ENCODE results near the gene UBE2L3. TPM values are rescaled to one million over a fixed set of nuclear protein-coding genes. Genes with fewer than 3 reads are reported as not detected.
"Not testable (repeated sequence)": the region's sequence is repeated elsewhere in the genome, so short reads cannot be mapped to it uniquely, and the experiment has no call there.

UBE2L3 gene
- total RNA-seq, 2 experiments from 2014 or later: 65.3 to 69.6 TPM

DNA sequence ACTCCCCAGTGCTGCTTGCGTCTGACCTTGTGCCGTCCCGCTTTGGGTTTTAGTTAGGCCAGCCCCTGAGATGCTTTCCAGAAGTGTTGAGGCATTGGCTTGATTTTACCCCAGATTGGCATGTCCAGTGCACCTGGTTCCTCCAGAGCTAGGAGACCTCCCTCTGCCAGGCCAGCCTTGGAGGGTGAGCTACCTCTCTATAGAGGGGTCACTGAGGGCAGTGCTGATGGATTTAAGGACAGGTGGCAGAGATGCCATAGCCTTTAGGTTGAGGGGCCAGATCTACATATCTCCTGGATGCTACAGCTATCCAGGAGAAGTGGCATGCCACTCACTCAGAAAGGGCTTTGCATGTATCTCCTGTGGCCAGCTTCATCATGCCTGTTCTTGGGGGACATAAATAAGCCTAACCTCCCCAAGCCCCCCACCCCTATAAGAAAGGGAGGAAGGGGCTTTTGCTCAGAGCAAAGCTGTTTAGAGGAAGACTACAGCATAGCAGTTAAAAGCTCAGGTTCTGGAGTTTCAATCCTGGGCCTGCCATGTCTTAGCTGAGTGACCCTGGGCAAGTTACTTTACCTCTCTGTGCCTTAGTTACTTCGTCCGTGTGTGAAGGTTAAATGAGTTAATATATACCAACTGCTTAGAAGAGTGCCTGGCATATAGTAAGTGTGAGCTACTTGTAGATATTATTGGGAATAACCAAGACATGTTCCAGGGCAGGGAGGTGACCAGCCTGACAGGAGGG lies 6.4 kb downstream of the UBE2L3 start:
- POLR2A ChIA-PET: interaction anchor here (1.4 kb wide), 2 partner anchors 14 to 72 kb away, joined by 3 read pairs; no protein-coding TSS in a partner anchor
- H3K4me3 Mint-ChIP-seq: no peak overlapping the region

GRCh38 chr22:21579474-21579851 lies 11.9 kb downstream of the UBE2L3 start:
- Mint-ChIP-seq H3K27me3 (ENCODE audit: low read depth) (no peaks in the 10 kb centered on the region), H3K36me3 (ENCODE audit: low read depth) (peaks cover 11% of the 10 kb centered on the region), H3K4me1 (ENCODE audit: low read depth) (peaks cover 19% of the 10 kb centered on the region), H3K4me3 (no peak overlapping the region), H3K9me3 (ENCODE audit: insufficient read depth) (no peaks in the 10 kb centered on the region), H3K27ac (no peak overlapping the region)
- DNase-seq: no peak
- CTCF ChIA-PET: interaction anchor here (0.9 to 1.6 kb wide), 4 partner anchors 17 to 147 kb away, joined by 3 to 4 read pairs (median 3); partner anchors contain the start of gene SDF2L1
- POLR2A ChIA-PET: no interaction called here
- ATAC-seq: no peak

More for the DNA sequence above, 6.4 kb downstream of the UBE2L3 start:
- no peak overlapping the region for H3K27ac Mint-ChIP-seq
- H3K9me3 Mint-ChIP-seq (ENCODE audit: insufficient read depth): no peaks in the 10 kb centered on the region
- no peak for DNase-seq
- CTCF ChIA-PET: interaction anchor here (1.8 to 1.9 kb wide), 2 partner anchors 55 to 73 kb away, joined by 6 to 9 read pairs; no protein-coding TSS in a partner anchor
- peaks cover 39% of the 10 kb centered on the region for H3K36me3 Mint-ChIP-seq (ENCODE audit: low read depth)
- no peaks in the 10 kb centered on the region for H3K27me3 Mint-ChIP-seq (ENCODE audit: low read depth)
- H3K4me1 Mint-ChIP-seq (ENCODE audit: low read depth): peaks cover 58% of the 10 kb centered on the region
- ATAC-seq: no peak

DNA sequence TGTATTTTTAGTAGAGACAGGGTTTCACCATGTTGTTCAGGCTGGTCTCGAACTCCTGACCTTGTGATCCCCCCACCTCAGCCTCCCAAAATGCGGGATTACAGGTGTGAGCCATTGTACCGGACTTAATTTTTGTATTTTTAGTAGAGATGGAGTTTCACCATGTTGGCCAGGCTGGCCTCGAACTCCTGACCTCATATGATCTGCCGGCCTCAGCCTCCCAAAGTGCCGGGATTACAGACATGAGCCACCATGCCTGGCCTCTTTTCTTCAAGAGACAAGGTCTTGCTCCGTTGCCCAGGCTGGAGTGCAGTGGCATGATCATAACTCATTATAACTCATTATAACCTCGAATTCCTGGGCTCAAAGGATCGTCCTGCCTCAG lies 13.1 kb downstream of the UBE2L3 start:
- peaks cover 23% of the 10 kb centered on the region for H3K4me1 Mint-ChIP-seq (ENCODE audit: low read depth)
- H3K27me3 Mint-ChIP-seq (ENCODE audit: low read depth); ATAC-seq; H3K9me3 Mint-ChIP-seq (ENCODE audit: insufficient read depth); CTCF ChIA-PET; POLR2A ChIA-PET; H3K27ac Mint-ChIP-seq; DNase-seq; H3K4me3 Mint-ChIP-seq: not testable (repeated sequence)
- peaks cover 16% of the 10 kb centered on the region for H3K36me3 Mint-ChIP-seq (ENCODE audit: low read depth)

DNA sequence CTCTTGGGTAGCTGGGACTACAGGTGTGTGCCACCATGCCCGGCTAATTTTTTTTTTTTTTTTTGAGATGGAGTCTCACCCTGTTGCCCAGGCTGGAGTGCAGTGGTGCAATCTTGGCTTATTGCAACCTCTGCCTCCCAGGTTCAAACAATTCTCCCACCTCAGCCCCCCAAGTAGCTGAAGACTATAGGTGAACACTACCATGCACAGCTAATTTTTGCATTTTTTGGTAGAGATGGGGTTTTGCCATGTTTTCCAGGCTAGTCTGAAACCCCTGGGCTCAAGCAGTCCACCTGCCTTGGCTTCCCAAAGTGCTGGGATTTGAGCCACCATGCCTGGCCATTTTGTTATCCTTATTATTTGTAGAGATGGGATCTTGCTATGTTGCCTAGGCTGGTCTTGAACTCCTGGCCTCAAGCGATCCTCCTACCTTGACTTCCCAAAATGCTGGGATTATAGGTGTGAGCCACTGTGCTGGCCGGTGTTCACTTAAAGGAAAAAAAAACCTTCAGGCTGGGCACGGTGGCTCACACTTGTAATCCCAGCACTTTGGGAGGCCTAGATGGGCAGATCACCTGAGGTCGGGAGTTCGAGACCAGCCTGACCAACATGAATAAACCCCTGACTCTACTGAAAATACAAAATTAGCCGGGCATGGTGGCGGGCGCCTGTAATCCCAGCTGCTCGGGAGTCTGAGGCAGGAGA lies 13.6 kb downstream of the UBE2L3 start:
- DNase-seq; H3K27ac Mint-ChIP-seq; H3K9me3 Mint-ChIP-seq (ENCODE audit: insufficient read depth); H3K27me3 Mint-ChIP-seq (ENCODE audit: low read depth); H3K4me3 Mint-ChIP-seq; POLR2A ChIA-PET; ATAC-seq: not testable (repeated sequence)
- CTCF ChIA-PET: interaction anchor here (0.6 kb wide), 1 partner anchor 43 kb away, joined by 3 read pairs; no protein-coding TSS in a partner anchor
- peaks cover 15% of the 10 kb centered on the region for H3K36me3 Mint-ChIP-seq (ENCODE audit: low read depth)
- peaks cover 22% of the 10 kb centered on the region for H3K4me1 Mint-ChIP-seq (ENCODE audit: low read depth)

DNA sequence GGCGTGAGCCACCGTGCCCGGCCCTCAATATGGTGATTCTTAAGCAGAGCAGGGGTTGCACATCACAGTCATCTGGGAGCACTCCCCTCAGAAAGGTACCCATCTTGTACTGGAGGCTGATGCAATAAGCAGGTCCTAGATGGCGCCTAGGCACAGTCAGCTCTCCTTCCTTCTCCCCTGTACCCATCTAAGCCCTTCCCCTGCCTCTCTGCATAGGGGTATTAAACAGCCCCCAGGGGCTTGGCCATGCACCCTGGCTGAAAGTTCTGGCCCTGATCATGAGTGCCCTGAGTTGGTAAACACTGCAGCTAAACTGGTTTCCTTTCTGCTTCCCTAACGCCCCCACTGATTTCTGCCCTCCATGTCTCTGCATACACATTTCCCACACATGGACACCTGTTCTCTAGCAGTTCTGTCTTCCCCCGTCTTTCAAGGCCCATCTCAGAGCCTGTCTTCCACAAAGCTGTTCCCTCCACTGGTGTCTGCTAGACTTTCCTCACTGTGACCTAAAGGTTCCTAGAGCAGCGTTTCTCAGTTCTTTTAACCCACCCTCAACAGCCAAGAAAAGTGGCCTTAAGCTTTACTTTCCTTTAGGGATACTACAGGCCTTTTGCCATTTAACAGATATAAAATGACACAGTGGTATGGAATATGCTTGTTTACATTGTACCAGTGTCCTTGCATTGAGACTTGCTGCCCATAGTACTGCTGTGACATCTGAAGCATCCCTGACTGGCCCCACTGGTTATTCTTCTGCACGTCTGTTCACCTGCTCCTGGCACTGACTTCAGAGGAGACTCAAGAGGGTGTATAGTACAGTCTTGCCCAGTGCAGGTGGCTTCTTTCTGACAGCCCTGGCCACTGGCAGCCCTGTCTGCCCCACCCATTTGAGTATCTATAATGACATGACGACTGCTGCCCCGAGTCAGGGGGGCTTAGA lies 15.6 kb downstream of the UBE2L3 start:
- Mint-ChIP-seq H3K9me3 (ENCODE audit: insufficient read depth) (no peaks in the 10 kb centered on the region), H3K27ac (peak overlapping the region; percentile 31), H3K4me3 (no peak overlapping the region), H3K27me3 (ENCODE audit: low read depth) (no peaks in the 10 kb centered on the region), H3K36me3 (ENCODE audit: low read depth) (peaks cover 11% of the 10 kb centered on the region), H3K4me1 (ENCODE audit: low read depth) (peaks cover 23% of the 10 kb centered on the region)
- CTCF ChIA-PET: no interaction called here
- no peak for ATAC-seq
- POLR2A ChIA-PET: interaction anchor here (1.1 kb wide), 1 partner anchor 9 kb away, joined by 4 read pairs; no protein-coding TSS in a partner anchor
- DNase-seq: no peak

DNA sequence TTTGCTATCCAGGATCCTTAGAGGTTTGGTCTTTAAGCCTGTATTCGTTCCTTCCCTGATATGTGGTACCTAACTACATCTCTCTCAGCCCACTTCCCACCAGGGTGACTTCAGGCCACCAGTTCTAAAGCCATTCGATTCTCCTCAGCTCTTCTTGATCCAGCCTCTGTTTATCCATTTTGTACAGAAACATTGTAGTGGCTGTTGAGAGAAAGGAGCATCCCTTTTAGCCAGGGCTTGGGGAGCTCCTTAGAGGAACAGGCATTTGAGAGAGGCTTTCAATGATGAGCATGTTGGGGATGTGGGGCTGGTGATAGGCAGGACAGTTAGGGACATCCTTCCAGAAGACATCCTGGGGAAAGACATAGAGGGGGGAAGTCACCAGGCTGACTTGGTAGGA lies 17.9 kb downstream of the UBE2L3 start:
- Mint-ChIP-seq H3K27me3 (ENCODE audit: low read depth) (no peaks in the 10 kb centered on the region), H3K4me1 (ENCODE audit: low read depth) (peaks cover 27% of the 10 kb centered on the region), H3K9me3 (ENCODE audit: insufficient read depth) (no peaks in the 10 kb centered on the region), H3K4me3 (no peak overlapping the region), H3K27ac (no peak overlapping the region), H3K36me3 (ENCODE audit: low read depth) (peaks cover 15% of the 10 kb centered on the region)
- ChIA-PET POLR2A (interaction anchor here (0.6 kb wide), 1 partner anchor 20 kb away, joined by 3 read pairs; no protein-coding TSS in a partner anchor), CTCF (interaction anchor here (0.8 kb wide), 1 partner anchor 14 kb away, joined by 3 read pairs; no protein-coding TSS in a partner anchor)
- ATAC-seq (no peak), DNase-seq (no peak)

GRCh38 chr22:21587803-21588611 lies 20.5 kb downstream of the UBE2L3 start:
- Mint-ChIP-seq H3K27ac (peak overlapping the region; percentile 79), H3K9me3 (ENCODE audit: insufficient read depth) (no peaks in the 10 kb centered on the region), H3K27me3 (ENCODE audit: low read depth) (no peaks in the 10 kb centered on the region), H3K36me3 (ENCODE audit: low read depth) (peaks cover 24% of the 10 kb centered on the region), H3K4me1 (ENCODE audit: low read depth) (peaks cover 35% of the 10 kb centered on the region), H3K4me3 (no peak overlapping the region)
- ATAC-seq (peak; percentile 84), DNase-seq (peak; percentile 40)
- ChIA-PET POLR2A (interaction anchor here (1.2 to 1.4 kb wide), 3 partner anchors 11 to 19 kb away, joined by 3 read pairs; no protein-coding TSS in a partner anchor), CTCF (interaction anchor here (0.6 to 1.4 kb wide), 7 partner anchors 17 to 58 kb away, joined by 3 to 8 read pairs (median 3); partner anchors contain the start of genes SDF2L1 and YDJC)

GRCh38 chr22:21589396-21589795 lies 21.9 kb downstream of the UBE2L3 start:
- Mint-ChIP-seq H3K27ac (peak overlapping the region; percentile 41), H3K36me3 (ENCODE audit: low read depth) (peaks cover 35% of the 10 kb centered on the region), H3K27me3 (ENCODE audit: low read depth) (no peaks in the 10 kb centered on the region), H3K9me3 (ENCODE audit: insufficient read depth) (no peaks in the 10 kb centered on the region), H3K4me1 (ENCODE audit: low read depth) (peaks cover 34% of the 10 kb centered on the region), H3K4me3 (no peak overlapping the region)
- ChIA-PET POLR2A (no interaction called here), CTCF (no interaction called here)
- no peak for ATAC-seq
- no peak for DNase-seq

GRCh38 chr22:21590809-21591641 lies 23.5 kb downstream of the UBE2L3 start:
- no peaks in the 10 kb centered on the region for H3K9me3 Mint-ChIP-seq (ENCODE audit: insufficient read depth)
- DNase-seq (no peak), ATAC-seq (no peak)
- POLR2A ChIA-PET: no interaction called here
- no peaks in the 10 kb centered on the region for H3K27me3 Mint-ChIP-seq (ENCODE audit: low read depth)
- no peak overlapping the region for H3K4me3 Mint-ChIP-seq
- CTCF ChIA-PET: no interaction called here
- H3K36me3 Mint-ChIP-seq (ENCODE audit: low read depth): peaks cover 44% of the 10 kb centered on the region
- peak overlapping the region; percentile 22 for H3K27ac Mint-ChIP-seq
- peaks cover 28% of the 10 kb centered on the region for H3K4me1 Mint-ChIP-seq (ENCODE audit: low read depth)

DNA sequence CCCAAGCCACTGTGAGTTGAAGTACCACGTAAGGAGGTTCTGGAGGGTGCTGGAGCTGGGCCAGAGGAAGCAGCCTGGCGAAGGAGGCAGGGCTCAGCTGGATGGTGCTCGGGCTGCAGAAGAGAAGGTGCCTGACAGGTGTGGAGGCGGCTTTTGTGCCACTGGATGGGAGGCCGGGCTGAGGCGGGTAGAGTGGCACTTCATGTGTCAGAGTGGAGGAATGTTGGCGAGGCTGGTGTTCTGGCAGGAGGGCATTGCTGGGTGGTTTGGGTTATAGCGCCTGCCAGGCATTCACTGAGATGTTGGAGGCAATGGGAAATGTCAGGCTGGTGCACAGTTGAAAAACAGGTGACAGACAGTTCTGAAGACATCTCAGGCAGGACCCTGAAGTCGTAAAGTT lies 24.2 kb downstream of the UBE2L3 start:
- ATAC-seq: no peak
- no peak for DNase-seq
- POLR2A ChIA-PET: interaction anchor here (1.1 kb wide), 1 partner anchor 9 kb away, joined by 4 read pairs; no protein-coding TSS in a partner anchor
- Mint-ChIP-seq H3K27me3 (ENCODE audit: low read depth) (no peaks in the 10 kb centered on the region), H3K27ac (peak overlapping the region; percentile 22), H3K9me3 (ENCODE audit: insufficient read depth) (no peaks in the 10 kb centered on the region), H3K4me1 (ENCODE audit: low read depth) (peaks cover 28% of the 10 kb centered on the region), H3K4me3 (no peak overlapping the region), H3K36me3 (ENCODE audit: low read depth) (peaks cover 48% of the 10 kb centered on the region)
- CTCF ChIA-PET: no interaction called here

Measured in activated CD8-positive, alpha-beta T cell treated with anti-CD3 and anti-CD28 coated beads, Interleukin-2, amount 10 ng/mL, durations not matched to agents 7 days and 5 days (primary cell).